T-helper 1 cell treated with Interleukin-12 subunit alpha and Interleukin-12 subunit beta and Interleukin-4 antibody, amounts not matched to agents 30 ng/mL and 1 ng/mL, for 36 hours (primary cell): ENCODE measurements around the gene ILDR2. TPM values are rescaled to one million over a fixed set of nuclear protein-coding genes. Genes with fewer than 3 reads are reported as not detected.

Experiments
- intact Hi-C: fragments of 100-400 bp; cut with micrococcal nuclease; formaldehyde crosslinking; loops from one replicate; pipeline ENCODE4 v1.15.1; 2024
- total RNA-seq: library from RNA; stranded (reverse); gene quantifications from 2 replicates; pipeline ENCODE4 v1.2.3, GENCODE V29; 2022

ILDR2 gene
- total RNA-seq, 1 donor from 2014 or later, result 8.4 TPM

- intact Hi-C loops, result no loop called here
Observed at GRCh38 chr1:166899769-166900168, 75.6 kb downstream of the ILDR2 start.

GRCh38 chr1:166895766-166896165 is 79.6 kb downstream of the ILDR2 start:
- intact Hi-C loops, result no loop called here

DNA sequence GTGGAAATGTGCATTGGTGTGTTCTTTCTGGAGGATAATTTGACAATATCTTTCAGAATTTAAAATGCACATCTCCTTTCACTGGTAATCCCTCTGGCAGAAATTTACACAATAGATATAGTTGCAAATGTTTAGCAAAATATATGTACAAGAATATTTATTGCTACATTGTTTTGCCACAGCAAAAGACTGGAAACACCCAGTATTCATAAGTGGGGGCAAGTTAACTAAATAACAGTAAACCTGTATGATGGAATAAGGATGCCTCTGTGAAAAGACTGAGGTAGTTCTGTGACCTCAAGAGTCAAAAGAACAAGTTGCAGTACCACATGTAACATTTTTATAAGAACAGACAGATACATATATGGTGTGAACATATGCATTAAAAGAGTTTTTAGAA is 85.6 kb downstream of the ILDR2 start:
- intact Hi-C loops, result no loop called here

- intact Hi-C loops, result no loop called here
Observed at GRCh38 chr1:166888373-166889111, 86.8 kb downstream of the ILDR2 start.

DNA sequence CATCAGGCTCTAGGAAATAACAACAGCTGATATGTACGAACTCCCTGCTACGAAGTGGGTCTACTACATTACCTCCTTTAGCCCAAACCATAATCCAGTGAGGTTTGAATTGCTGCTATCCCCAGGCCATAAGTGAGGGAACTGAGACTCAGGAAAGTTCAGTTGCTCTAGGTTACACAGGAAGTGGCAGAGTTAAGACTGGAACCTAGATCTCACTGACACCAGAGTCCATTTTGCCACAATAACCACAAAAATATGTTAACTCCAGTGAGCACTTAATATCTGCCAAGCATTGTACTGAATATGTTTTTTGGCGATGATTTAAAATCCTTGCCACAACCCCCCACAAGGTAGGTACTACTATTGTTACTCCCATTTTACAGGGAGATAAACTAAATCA is 90.4 kb downstream of the ILDR2 start:
- intact Hi-C loops, result loop anchor here (1.0 kb wide), 2 partner anchors 25 to 174 kb away; no protein-coding TSS in a partner anchor

DNA sequence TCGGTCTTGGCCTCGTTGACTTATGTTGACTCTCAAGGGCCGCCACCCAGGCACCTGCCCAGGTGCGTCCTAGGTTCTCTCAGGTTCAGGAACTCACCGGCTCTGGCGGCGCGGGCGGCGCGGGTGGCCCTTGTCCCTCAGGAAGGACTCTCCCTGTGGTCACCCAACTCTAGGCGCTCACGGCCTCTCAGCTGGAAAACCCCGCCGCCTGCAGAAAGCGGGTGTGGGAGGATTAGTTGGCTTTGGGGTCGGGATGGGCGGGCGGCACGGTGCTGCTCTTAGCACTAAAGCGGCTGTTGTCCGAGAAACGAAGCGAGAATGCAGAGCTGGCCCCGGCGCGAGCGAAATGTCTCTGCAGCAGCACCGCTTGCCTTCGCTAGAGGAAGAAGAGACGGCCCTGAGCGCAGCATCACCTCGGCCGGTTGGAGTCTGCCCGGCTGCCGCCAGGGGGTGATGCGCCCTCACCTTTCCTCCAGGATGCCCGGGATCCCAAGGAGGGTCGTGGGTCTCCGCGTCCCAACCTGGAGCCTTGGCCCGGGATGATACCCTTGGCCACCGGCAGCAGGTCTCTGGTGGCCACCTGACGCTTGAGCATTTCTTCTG is 91.2 kb downstream of the ILDR2 start:
- intact Hi-C loops, result loop anchor here (1.0 kb wide), 2 partner anchors 26 to 175 kb away; no protein-coding TSS in a partner anchor

DNA sequence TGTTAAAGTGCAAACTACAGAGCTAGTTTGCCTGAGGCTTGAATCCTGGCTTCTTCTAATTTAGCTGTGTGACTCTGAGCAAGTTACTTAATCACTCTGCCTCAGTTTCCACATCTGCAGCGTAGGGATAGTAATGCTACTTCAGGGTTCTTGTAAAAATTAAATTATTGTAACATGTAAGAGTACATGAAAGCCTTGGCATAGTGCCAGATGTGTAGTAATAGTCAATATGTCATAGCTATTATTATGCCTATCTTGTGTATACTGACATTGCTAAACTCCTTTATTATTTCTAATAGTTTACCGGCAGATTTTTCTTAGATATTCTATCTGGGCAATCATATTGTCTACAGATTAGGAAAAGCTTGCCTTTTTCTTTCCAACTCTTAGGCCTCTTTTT is 92.4 kb downstream of the ILDR2 start:
- intact Hi-C loops, result no loop called here

DNA sequence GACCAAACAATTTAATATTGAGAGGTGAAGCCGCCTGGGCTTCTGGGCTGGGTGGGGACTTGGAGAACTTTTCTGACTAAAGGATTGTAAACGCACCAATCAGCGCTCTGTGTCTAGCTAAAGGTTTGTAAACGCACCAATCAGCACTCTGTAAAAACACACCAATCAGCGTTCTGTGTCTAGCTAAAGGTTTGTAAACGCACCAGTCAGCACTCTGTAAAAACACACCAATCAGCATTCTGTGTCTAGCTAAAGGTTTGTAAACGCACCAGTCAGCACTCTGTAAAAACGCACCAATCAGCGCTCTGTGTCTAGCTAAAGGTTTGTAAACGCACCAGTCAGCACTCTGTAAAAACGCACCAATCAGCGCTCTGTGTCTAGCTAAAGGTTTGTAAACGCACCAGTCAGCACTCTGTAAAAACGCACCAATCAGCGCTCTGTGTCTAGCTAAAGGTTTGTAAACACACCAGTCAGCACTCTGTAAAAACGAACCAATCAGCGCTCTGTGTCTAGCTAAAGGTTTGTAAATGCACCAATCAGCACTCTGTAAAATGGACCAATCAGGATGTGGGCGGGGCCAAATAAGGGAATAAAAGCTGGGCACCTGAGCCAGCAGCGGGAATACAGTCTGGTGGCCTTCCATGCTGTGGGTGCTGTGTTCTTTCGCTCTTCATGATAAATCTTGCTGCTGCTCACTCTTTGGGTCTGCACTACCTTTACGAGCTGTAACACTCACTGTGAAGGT is 97.0 kb downstream of the ILDR2 start:
- intact Hi-C loops, result loop anchor here (5.0 kb wide), 1 partner anchor 754 kb away; the partner anchor contains the start of gene RCSD1

DNA sequence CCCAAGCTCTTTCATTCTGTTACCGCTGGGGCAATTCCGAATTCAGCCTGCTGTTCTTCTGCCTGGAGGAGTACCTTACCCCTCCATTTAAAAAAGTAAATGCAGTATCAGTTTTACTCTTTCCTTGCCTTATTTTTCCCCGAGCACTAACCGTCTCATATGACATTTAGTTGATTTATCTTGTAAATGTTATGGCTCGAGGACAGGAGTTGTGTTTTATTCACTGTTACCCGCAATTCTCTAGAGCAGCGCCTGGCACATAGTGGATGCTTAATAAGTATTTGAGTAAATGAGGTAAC is 98.9 kb downstream of the ILDR2 start:
- intact Hi-C loops, result loop anchor here (1.0 to 5.0 kb wide), 19 partner anchors 30 to 1302 kb away; partner anchors contain the start of genes ALDH9A1, CD247, CREG1 and DCAF6

DNA sequence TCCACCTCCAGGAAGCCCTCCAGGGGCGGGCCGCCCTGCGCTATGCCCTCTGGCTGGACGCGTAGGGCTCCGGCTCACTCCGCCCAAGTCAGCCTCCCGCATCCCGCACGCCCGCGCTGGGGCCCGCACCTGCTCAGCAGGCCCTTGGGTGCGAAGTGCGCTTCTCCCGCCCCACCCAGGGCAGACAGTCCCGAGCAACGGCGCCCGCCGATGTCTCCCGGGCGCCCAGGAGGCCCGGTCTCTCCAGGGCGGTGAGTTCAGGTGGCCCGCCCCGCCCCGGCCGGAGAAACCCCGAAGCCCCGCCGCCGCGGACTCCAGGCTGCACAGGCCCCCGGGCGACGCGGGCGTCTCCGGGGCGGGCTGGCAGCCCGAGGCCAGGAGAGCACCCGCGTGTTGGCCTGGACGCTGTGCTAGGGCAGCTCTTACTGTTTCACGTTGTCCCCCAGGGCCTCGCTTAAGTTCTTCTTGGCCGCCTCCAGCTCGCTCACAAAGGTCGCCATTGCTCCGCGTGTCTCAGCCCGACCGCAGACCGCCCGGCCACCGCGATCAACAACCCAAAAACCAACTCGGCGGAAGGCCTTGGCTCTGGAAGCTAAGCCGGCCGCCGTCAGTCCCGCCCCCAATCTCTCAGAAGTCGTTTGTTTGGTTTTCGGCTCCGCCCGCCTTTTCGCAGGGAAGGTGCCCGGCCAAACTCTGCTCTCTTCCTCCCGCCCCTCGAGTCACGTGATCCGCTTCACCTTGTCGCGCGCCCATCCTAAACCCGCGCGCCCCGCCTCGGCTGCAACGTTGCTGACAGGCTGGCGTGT is 99.4 kb downstream of the ILDR2 start, which contains the start of gene TADA1:
TADA1 (minus strand) TSS at position 531 of the 806 bp plus-strand sequence; CDS start at position 500, 31 bp downstream.
- intact Hi-C loops, result loop anchor here (1.0 to 5.0 kb wide), 21 partner anchors 30 to 1302 kb away; partner anchors contain the start of genes ALDH9A1, CD247, CREG1 and DCAF6

- intact Hi-C loops, result loop anchor here (2.0 to 5.0 kb wide), 3 partner anchors 757 to 1277 kb away; partner anchors contain the start of genes RCSD1 and TMCO1
Observed at GRCh38 chr1:166875302-166875733, 100.0 kb downstream of the ILDR2 start.

DNA sequence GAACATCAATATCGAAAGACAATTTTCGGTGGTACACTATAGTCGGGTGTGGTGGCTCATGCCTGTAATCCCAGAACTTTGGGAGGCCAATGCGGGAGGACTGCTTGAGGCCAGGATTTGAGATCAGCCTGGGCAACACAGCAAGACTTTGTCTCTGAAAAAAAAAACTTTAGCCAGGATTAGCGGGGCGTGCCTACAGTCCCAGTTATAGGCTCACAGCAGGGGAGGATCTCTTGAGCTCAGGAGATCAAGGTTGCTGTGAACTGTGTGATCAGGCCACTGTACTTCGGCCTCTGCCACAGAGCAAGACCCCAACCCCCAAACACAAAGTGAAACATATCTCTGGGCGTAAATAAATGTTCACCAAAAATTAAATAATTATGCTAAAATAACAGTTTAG is 100.9 kb downstream of the ILDR2 start:
- intact Hi-C loops, result loop anchor here (2.0 kb wide), 2 partner anchors 1106 to 1276 kb away; partner anchors contain the start of gene TMCO1

- intact Hi-C loops, result no loop called here
Observed at GRCh38 chr1:166870584-166870983, 104.8 kb downstream of the ILDR2 start.

DNA sequence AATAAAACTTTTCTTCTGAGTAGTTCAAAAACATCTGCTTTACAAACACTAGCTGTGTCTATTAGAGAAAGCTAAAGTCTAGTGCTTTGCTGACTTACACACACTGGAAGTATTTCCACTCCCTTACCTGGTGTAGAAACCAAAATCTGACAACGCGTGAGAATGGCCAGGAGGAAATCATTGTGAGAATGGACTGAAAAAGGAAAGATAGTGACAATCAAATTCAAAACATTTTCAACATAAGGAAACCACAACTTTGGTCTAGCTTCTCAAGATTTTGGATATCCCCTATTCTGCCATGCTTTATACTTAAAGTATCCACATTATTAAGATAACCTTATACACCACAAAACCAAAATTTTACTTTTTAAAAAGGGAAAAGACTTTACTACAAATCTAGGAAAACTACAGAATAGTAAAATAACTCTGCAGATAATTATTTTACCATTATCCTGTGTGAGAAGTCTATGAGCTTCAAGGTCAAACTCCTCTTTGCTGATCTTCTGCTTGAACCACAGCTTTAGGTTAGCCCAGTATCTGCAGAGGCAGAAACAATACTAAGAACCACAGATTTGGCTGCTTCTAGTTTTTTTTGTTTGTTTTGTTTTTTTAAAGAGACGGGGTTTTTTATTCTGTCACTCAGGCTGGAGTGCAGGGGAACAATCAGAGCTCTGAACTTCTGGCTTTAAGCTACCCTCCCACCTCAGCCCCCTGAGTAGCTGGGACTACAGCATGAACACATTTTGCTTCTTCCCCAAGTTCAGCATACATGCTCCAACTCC is 105.8 kb downstream of the ILDR2 start:
- intact Hi-C loops, result no loop called here

DNA sequence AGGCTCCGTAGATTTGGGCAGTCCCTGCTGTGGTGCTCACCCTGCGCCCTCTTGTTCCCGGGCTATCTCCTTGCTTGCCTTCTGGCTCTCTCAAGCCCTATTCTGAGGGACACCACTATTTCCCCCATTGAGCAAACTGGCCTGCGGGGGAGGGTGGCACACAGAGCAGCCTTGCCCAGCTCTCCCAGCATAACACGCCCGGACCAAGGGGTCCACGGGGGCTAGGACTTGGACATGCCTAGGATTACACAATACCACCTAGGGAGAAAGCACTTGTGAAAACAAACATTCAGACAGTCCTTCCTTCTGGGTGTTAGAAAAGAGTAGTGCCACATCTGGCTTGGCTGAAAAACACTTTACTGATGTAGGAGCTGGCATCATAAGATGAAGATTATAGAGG is 106.7 kb downstream of the ILDR2 start:
- intact Hi-C loops, result no loop called here

- intact Hi-C loops, result no loop called here
Observed at GRCh38 chr1:166865926-166866325, 109.4 kb downstream of the ILDR2 start.

DNA sequence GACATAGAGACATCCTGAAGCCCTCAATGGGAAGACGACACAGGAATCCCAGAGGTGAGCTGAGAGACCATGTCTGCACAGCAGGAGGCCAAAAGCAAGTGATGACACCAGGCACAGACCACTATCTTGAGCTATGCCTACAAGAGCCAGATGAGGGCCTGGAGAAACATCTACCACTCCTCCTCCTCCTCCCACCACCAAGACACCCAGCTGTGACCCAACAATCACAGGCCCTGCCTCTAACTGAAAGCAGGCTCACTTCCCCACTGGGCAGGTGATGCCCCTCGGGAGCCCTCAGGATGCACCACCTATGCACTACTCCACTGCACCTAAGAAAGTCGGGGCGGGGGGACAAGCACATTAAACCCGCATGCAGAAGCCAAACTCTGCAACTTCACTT is 115.7 kb downstream of the ILDR2 start:
- intact Hi-C loops, result no loop called here

GRCh38 chr1:166858726-166859419 is 116.5 kb downstream of the ILDR2 start:
- intact Hi-C loops, result no loop called here
